Embryonic facial prominence (tissue), 1 donor: ENCODE data around the gene AXIN1.
"Not testable (repeated sequence)": the region's sequence is repeated elsewhere in the genome, so short reads cannot be mapped to it uniquely, and the experiment has no call there.

Experiments
- DNase-seq: peaks from one replicate; pipeline ENCODE4 v3.0.0-alpha.2; 2016; ENCODE audit errors: extremely low spot score

The AXIN1 gene

DNA sequence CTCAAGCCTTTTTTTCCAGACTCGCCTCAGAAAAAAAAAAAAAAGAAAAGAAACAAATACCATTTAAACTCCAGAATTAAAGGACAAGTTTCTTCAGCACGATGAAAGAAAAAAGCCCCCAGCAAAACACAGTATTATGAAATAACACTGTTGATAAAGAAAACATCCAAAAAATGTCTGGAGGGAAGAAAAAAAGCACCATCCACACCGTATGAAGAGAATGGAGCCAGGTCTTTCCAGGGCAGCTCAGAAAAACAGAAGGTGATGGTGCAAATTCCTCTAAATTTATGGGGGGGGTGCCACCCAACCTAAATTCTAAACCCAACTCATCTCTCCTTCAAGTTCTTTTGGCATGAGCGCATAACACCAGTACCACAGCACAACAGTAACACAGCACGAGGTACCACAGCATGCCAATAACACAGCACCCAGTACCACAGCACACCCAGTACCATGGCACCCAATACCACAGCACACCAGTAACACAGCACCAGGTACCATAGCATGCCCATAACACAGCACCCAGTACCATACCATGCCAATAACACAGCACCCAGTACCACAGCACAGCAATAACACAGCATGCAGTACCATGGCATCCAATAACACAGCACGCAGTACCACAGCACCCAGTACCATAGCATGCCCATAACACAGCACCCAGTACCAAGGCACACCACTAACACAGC lies 19.0 kb downstream of the AXIN1 start:
- DNase-seq = no peak

DNA sequence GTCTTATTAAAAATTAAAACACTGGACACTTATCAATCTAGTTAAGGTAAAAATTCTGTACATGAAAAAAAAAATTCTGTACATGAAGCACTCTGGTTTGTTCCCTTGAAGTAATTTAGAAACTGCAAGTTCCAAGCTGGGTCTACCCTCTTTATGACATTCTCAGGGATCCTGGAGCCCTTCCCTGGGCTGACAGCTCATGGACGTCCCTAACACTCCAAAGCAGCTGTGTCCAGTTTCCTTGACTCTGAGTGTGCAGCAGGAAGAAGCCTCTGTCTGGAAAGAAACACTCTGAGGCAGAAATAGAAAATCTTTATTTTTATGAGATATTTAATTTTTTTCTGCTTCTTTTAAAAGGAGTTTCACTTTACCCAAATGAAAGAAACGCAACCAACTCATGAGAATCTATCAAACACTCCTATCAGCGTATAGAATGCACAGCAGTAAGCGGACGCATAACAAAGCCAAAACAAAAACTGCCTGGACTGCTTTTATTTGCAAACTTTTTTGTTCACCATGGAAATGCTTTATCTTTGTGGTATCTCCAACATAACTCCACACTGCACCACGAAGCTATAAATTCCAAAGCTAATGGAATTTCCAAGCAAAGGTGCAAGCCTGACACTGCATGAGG lies 21.2 kb downstream of the AXIN1 start:
- not testable (repeated sequence) for DNase-seq

DNA sequence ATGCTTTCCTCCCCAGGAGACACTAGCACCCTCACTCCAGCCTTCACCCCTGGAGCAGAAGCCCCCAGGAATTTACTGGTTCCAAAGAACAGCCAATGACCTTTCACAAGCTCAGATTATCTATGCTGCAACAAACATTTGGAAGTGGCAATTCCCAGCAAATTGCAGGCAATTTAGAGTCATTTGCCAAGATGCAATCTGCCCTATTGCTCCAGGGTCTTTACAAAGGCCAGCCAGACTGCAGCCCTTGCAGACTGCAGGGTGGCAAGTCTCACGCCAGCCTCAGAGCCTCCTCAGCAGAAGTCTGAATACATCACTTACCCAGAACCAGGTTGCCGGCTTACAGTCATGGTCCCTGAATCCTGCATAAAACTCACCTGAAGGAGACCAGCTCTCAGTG lies 21.8 kb downstream of the AXIN1 start:
- DNase-seq = no peak

DNA sequence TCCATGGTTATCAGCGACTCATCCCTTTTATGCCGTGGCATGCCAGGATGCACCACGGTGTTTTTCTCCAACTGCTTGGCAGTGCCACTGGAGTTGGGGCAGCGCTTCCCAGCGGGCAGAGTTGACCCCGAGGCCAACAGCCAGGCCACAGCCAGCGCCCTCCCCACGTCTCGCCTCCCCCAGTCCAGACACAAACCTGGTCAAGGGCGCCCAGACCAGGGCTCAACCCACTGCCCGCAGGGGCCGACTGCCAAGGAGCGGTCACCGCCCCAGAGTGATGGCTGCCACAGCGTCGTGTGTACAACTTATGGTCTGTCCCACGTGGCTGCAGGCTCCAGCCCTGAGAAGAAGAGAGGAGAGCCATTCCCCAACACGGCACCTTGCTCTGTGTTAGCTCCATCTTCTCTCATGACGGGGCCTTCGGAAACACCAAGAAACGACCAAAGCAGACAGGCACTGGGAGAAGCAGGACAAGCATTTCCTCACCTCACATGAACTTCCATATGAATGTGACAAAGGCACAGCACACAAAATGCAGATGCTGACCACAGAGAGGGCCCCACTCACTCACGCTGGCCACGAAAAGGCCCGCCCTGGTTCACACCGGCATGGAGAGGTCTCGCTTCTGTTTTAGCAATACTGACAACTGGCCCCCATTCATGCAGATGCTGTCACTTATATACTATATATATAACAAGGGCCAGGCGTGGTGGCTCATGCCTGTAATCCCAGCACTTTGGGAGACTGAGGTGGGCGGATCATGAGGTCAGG lies 27.0 kb downstream of the AXIN1 start:
- DNase-seq = no peak

DNA sequence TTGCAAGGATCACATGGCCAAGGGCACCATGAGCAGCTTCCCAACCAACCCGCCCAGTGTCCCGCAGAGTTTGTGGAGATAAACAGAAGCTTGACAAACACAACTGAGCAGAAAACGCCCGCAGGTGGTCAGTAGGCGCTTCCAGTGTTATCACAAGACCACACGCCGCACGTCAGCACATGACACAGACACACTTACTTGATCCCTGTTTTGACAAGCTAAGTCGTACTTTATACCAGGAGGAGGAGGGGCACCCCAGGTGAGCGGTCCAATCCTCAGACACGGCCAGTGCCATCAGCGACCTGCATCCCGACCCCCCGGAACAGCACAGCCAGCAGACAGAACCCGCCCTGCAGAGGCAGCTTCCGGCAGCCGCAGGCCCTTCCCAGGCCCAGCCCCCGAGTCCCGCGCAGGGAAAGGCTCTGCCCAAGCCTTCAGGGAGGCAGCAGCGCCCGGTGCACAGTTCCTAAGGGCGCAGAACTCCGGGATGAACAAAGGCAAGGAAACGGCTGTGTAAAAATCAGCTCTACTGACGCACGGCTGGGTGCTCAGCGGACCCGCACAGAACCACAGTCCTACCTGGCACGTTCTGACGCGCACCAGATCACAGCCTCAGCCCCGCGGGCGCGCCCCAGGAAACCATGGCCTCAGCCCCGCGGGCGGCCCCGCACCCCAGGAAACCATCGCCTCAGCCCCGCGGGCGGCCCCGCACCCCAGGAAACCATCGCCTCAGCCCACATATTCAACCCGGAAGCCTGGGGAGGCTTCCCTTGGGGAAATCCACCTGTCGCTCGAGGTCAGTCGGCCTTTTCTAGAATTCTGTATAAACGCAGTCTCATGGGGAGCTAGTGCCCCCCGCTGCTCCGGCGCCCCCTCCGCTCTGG lies 27.8 kb downstream of the AXIN1 start:
- DNase-seq = no peak

DNA sequence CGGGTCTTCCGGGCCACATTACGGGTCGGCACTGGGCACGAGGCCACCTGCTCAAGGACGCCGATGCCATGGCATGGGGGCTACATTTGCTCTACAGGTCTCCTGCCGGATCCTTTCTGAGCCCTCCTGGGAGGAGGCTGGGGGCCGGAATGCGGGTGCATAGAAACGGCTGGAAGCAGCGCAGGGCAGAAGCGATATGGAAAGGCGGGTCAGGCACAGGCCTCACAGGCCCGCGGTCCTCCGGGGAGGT lies 28.4 kb downstream of the AXIN1 start:
- DNase-seq = no peak

DNA sequence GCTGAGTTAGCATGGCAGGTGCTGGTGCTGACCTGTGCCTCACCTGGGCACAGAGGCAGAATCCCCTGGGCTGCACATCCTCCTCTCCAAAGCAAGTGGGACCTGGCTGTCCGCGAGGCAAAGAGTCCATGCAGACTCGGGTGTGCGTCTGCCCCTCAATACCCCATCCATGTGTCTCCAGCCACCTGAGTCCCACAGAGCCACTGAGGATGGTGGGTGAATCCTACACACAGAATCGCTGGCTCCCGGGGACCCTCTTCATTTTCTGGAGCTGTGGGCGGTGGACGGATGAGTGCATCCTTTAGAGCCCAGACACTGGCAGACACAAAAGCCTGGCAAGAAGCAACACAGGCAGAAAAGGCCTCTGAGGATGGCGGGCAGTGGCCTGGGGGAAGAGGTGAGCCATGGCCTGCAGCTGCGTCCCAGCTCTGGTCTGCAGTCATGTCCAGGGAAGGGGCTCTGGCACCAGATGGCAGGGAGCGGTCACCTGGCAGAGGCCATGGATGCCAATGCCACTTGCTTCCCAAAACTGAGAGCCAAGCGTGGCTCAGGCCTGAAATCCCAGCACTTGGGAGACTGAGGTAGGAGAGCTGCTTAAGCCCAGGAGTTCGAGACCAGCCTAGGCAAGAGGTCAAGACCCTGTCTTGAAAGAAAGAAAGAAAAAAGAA lies 29.9 kb downstream of the AXIN1 start:
- no peak for DNase-seq

DNA sequence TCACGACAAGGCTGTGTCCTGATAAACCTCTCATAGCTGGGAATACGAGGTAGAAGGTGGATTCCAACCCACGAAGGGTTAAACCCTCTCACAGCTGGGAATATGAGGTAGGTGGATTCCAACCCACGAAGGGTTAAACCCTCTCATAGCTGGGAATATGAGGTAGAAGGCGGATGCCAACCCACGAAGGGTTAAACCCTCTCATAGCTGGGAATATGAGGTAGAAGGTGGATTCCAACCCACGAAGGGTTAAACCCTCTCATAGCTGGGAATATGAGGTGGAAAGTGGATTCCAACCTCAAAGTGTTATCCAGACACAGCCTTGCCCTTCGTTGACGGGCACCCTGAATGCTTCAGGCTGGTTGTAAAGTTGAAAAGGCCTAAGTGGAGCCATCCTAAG lies 31.0 kb downstream of the AXIN1 start:
- no peak for DNase-seq

DNA sequence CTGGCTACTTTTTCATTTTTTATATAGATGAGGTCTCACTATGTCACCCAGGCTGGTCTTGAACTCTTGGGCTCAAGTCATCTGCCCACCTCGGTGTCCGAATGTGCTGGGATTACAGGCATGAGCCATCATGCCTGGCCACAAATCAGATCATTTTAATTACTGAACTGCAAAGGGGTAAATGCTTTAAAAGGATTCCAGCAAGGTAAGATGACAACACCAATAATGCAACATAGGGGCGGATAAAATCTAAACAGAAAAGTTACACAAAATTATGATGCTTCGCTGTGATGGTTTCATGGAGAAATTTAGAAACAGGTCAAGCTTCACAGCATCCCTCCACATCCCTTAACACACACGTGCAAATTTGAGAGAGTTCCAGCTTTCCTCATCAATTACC lies 32.3 kb downstream of the AXIN1 start:
- DNase-seq = no peak

DNA sequence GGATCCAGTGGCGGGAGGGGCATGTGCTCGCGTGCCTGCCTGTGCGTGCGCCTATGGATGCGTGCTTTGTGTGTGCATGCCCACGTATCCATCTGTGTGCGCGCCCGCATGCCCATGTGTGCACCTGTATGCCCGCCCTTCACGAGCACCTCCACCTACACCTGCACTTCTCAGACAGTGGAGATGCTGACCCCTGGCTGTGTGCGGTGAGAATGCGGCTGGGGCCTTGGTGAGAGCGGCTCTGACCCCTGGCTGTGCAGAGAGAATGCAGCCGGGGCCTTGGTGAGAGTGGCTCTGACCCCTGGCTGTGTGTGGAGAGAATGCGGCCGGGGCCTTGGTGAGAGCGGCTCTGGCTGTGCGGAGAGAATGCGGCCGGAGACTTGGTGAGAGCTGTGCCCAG lies 33.9 kb downstream of the AXIN1 start:
- no peak for DNase-seq

DNA sequence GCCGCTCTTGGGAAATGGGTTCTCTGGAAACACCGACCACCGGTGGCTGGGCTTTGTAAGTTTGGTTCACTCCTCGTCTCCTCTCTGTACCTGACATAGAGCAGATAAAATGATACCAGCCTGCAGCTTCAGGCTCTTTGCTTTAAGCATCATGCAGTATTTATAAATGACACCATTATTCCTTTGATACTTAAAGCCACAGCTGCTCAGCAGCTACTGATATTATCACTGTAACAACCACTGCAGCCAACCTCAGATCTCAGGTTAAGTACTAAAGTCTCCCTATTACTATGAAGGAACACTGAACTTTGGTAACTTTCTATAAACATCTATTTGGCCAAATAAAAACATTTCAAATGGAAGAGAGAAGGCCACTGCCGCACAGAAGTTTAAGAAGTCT lies 34.9 kb downstream of the AXIN1 start:
- DNase-seq = no peak

DNA sequence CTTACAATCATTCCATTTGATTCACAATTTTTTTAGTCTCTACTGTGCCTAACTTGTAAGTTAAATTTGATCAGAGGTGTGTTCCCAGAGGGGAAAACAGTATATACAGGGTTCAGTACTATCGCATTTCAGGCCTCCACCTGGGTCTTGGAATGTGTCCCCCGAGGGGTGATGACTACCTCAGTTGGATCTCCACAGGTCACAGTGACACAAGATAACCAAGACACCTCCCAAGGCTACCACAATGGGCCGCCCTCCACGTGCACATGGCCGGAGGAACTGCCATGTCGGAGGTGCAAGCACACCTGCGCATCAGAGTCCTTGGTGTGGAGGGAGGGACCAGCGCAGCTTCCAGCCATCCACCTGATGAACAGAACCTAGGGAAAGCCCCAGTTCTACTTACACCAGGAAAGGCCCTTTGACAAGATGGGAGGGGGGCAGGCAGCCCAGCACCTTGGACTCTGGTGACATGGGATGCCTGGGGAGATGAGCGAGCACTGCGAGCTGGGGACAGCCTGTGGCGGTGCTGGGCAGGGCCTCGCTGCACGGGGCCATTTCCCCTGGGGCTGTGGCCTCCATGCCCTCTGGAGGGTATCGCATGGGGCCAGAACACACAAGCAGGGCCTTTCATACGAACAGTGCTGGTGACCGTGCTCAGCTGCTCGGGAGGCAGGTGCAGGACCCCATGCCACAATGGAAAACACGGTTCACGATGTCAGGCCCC lies 35.6 kb downstream of the AXIN1 start:
- DNase-seq = no peak

DNA sequence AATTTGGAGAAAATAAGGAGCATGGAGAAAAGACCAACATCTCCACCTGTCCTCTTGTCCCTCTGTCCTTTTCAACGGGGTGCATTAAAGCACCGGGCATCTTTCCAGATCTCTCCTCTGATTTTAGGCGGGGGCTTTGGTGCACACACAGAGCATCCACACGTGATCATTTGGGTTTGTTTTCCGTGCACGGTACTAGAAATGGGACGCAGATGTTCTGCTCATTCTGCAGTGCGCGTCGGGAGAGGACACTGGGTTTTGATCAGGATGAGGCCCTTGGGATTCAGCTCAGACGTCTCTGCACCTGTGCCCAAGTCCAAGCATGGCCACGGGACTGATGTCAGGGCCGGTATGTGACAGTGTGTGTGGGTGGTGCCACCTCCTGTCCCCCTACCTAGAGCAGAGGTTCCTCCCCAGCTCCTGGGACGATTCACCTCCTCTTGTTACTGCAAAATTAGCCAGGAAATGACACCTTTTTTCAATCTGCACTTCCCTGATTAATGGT lies 37.7 kb downstream of the AXIN1 start:
- no peak for DNase-seq

DNA sequence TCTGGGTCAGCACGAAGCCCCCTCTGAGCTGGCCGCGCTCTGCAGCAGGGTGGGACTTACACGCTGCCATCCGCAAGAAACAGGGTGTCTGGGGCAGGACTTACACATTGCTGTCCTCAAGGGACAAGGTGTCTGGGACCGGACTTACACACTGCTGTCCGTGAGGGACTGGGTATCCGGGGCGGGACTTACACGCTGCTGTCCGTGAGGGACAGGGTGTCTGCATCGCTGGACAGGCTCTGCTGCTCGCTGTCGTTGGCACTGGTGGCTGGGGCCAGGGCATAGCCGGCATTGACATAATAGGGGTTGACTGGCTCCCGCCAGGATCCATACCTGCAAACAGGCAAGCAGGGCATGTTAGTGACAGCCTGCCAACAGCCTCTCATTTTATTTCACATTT lies 38.2 kb downstream of the AXIN1 start:
- DNase-seq = no peak

DNA sequence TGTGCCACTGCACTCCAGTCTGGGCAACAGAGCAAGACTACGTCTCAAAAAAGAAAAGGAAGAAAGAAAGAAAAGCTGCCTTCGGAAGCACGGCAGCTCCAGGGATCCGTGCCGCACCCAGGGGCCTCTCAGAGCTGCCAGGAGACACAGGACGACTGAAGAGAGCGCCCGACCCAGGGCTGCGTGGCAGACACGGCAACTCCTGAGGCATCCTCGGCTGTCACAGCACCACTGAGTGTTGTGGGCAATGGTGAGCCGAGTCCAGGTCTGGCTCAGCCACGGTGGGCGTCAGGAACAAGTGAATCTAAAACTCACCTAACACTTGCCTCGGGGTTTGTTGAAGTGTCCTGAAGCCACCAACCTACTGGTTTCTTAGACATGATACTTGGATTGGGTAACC lies 40.8 kb downstream of the AXIN1 start:
- no peak for DNase-seq

DNA sequence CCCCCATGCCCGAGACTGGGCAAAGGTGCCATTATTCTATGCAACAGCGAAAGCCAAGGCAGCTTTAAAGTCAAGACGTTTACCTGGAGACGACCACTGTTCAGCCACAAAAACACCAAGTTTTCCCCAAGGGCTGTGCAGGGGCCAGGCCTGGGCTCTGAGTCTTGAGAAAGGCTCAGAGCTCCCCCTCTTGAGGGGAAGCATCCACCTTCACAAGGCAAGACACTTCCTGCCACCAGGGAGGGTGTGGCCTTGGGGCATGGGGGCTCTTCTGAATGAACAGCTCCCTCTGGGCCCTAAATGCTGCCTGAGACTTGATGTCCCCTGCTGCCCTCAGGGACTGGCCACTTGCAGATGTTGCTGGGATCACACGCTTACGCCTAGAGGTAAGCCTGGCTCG lies 43.0 kb downstream of the AXIN1 start:
- DNase-seq = no peak

DNA sequence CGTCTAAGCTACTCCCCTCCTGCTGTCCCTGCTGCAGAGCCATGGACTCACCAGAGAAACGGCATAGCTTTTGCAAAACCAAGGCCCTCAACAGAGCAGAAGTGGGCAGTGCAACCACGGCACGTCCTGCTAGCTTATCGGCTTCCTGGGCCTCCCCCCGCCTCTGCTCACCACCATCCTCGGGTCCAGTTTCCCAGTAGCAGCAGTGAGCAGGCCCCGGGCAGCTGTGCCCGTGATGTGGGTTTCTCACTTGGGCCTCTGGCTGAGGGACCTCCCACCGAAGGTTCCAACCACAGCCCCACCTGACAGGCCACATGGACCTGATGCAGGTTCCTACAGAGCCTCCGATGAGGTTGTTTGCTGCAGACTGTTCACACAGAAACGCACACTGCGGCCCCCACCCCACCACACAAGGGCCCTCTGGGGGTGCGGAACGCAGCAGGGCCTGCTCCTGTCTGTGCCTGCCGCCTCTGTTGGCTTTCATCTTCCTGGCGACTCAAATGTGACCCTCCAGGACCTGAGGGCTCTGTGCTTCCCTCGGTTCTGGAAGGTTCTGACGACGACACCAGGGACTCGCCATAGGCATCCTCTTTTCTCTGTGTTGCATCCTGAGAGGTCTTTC lies 44.7 kb downstream of the AXIN1 start:
- DNase-seq = no peak

DNA sequence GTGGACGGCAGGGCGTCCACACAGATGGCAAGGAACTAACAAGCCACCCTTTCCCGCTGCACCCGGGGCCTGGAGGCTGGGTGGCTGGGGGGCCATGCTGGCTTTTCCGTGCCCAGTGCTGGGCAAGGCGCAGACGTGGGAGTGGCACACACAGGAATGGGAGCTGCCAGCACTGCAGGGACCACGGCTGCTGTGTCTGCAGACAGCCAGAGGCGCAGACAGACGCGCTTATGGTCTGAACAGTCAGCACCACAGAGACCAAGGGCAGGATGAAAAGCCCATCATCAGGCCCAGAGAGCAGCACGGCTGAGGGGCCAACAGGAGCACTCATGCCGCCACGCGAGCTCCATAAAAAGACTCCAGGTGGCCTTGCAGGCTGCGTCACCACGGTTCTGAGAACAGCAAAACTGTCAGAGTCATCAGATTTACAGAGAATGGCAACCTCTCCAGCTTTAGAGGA lies 45.6 kb downstream of the AXIN1 start:
- no peak for DNase-seq

DNA sequence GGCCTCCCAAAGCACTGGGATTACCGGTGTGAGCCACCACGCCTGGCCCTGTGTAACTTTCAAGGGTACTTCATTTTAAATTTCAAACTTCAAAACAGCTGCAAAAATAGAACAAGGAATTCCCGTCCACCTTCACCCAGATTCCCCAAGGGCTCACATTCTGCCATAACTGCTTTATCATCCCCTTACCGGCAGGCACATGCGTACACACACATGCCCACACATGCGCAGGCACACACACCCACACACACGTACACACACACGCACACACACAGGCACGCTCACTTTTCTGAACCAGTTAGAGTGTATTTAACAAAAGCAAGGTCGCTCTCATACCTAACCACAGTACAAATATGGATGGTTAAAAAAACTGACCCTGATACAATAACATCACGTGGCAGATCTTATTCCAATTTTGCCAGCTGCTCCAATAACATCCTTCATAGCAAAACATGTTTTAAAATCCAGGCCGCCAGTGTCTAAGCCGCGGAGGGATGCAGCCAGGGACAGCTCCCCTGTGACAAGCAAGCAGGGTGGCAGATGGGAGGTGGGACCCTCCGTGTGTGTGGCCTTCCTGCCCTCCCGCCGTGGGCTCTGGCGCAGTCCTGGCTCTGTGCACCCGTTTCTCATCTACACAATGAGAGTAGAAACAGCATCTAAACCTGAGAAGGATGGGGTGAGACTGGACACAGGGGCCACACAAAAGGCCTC lies 46.5 kb downstream of the AXIN1 start:
- no peak for DNase-seq
